H1 (cell line): ENCODE data around the gene PPP1R14C. TPM values are rescaled to one million over a fixed set of nuclear protein-coding genes. Genes with fewer than 3 reads are reported as not detected.

Experiments
- ASH2L ChIP-seq: fragments of 200-600, 300-600 bp; sonication (generic); IDR thresholded peaks from one replicate; pipeline ENCODE4 v1.7.1; 2017; ENCODE audit warnings: low read length
- CHD1 ChIP-seq: IDR thresholded peaks from 2 replicates; pipeline ENCODE4 v1.6.1; 2012; ENCODE audit warnings: low read depth, low read length, improper control_type of control experiment
- CHD7 ChIP-seq: fragments of 300-600 bp; sonication (generic); IDR thresholded peaks from 2 replicates; pipeline ENCODE4 v1.7.1; 2012; ENCODE audit warnings: low read length, moderate library complexity, mild to moderate bottlenecking, inconsistent platforms; ENCODE audit not compliant: insufficient replicate concordance
- CREB1 ChIP-seq: IDR thresholded peaks from 2 replicates; pipeline ENCODE4 v1.6.1; 2012; ENCODE audit warnings: inconsistent platforms
- HDAC2 ChIP-seq, 2 experiments: fragments of 300-600 bp in 1 of 2; sonication (generic) in 1 of 2; IDR thresholded peaks; 2 replicates each; pipeline ENCODE4 v1.6.1; 2011 to 2012; ENCODE audit warnings: low read depth in 2 of 2, low read length in 2 of 2, mild to moderate bottlenecking in 2 of 2, moderate library complexity in 2 of 2, borderline replicate concordance in 1 of 2, inconsistent platforms in 1 of 2
- PHF8 ChIP-seq: fragments of 200-600 bp; sonication (generic); conservative IDR thresholded peaks from 2 replicates; pipeline ENCODE4 v1.7.1; 2012; ENCODE audit warnings: low read depth, mild to moderate bottlenecking, inconsistent platforms, low read length, moderate library complexity
- POLR2A ChIP-seq, 2 experiments: IDR thresholded peaks; 1 replicate in 1 of 2; 2 replicates in 1 of 2; pipeline ENCODE4 v1.6.1; 2011; ENCODE audit warnings: low read depth in 2 of 2, low read length in 2 of 2, mild to moderate bottlenecking in 2 of 2; ENCODE audit errors: control extremely low read depth in 1 of 2
- RFX5 ChIP-seq: IDR thresholded peaks from 2 replicates; pipeline ENCODE4 v1.6.1; 2011; ENCODE audit warnings: low read depth, low read length, improper control_type of control experiment, borderline replicate concordance
- SP2 ChIP-seq: IDR thresholded peaks from 2 replicates; pipeline ENCODE4 v1.6.1; 2012; ENCODE audit warnings: mild to moderate bottlenecking, low read length, inconsistent platforms
- SRF ChIP-seq: IDR thresholded peaks from 2 replicates; pipeline ENCODE4 v1.6.1; 2011; ENCODE audit warnings: mild to moderate bottlenecking, low read depth, low read length, moderate library complexity
- SUZ12 ChIP-seq: fragments of 200-600 bp; sonication (generic); IDR thresholded peaks from 2 replicates; pipeline ENCODE4 v1.6.1; 2012; ENCODE audit warnings: mild to moderate bottlenecking, inconsistent platforms, low read length, moderate library complexity, mixed read lengths
- TEAD4 ChIP-seq: IDR thresholded peaks from 2 replicates; pipeline ENCODE4 v1.6.1; 2012; ENCODE audit warnings: low read depth, low read length, inconsistent platforms, mixed read lengths
- polyA plus RNA-seq, 7 experiments: library from polyadenylated mRNA; depleted of rRNA in 3 of 7; stranded (reverse) in 5 of 7; unstranded in 2 of 7; fragments of >200 nt in 5 of 7; fragments of 200-250 nt in 2 of 7; gene quantifications; 1 replicate in 5 of 7; 2 replicates in 1 of 7; 4 replicates in 1 of 7; pipeline versions ENCODE4 v1.2.1 to v1.2.3, GENCODE V29; 2011 to 2013; ENCODE audit warnings: missing spikeins in 2 of 7, mixed read lengths in 2 of 7
- total RNA-seq: library from RNA; stranded (reverse); fragmentation: NEBNext Ultra II Directional; extraction: Animal tissue kit (Norgen Biotek cat#: 25700); gene quantifications from 2 replicates; pipeline ENCODE4 v1.2.1, GENCODE V29; 2021
- TF ChIP-seq, protein P1 (sequence below): IDR thresholded peaks from 2 replicates; pipeline ENCODE4 v1.6.1; 2012; ENCODE audit warnings: inconsistent platforms

Gene PPP1R14C
- total and polyA plus RNA-seq, 2 of the 8 experiments (the other 6 are each of a cell fraction or from before 2014, with no cell fraction given): 0.30 to 0.61 TPM

GRCh38 chr6:150249261-150249660, 106.4 kb downstream of the PPP1R14C start (continued):
- TF ChIP-seq CHD7 (no peak), SUZ12 (no peak), RFX5 (no peak), CHD1 (no peak), POLR2A (IDR thresholded peaks at IDR 0.05; ENCODE audit: control extremely low read depth in 1 of 2, low read depth in 2 of 2, low read length in 2 of 2) (no peak), TEAD4 (no peak), CREB1 (no peak), SP2 (no peak), HDAC2 (IDR thresholded peaks at IDR 0.05; ENCODE audit: borderline replicate concordance in 1 of 2, low read depth in 2 of 2, low read length in 2 of 2) (no peak), ASH2L (no peak), SRF (no peak), PHF8 (no peak)
- TF ChIP-seq, protein P1, sequence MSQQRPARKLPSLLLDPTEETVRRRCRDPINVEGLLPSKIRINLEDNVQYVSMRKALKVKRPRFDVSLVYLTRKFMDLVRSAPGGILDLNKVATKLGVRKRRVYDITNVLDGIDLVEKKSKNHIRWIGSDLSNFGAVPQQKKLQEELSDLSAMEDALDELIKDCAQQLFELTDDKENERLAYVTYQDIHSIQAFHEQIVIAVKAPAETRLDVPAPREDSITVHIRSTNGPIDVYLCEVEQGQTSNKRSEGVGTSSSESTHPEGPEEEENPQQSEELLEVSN: no peak
